Lower lobe of right lung (tissue), 2 donors: ENCODE data around the gene TRRAP. TPM values are rescaled to one million over a fixed set of nuclear protein-coding genes. Genes with fewer than 3 reads are reported as not detected.
A peak's percentile ranks its signal among the peaks of the same experiment; 100 is the strongest.

ENCODE experiments used
- ATAC-seq, 2 donors: fragments of 200-7000 bp; cut with Tn5 transposase; one replicate each; pipeline ENCODE4 v1.9.1; 2020 to 2022; ENCODE audit warnings: mild to moderate bottlenecking in 2 of 2, moderate library complexity in 2 of 2
- DNase-seq: peaks from one replicate; pipeline ENCODE4 v3.0.0-alpha.2; 2020
- H3K27ac ChIP-seq: fragments of 200-600 bp; one replicate; pipeline ENCODE4 v1.8.0; 2022
- H3K27me3 ChIP-seq: fragments of 200-600 bp; one replicate; pipeline ENCODE4 v1.8.0; 2022; ENCODE audit warnings: low read depth
- H3K36me3 ChIP-seq: fragments of 200-600 bp; one replicate; pipeline ENCODE4 v1.8.0; 2022; ENCODE audit warnings: mild to moderate bottlenecking
- H3K4me1 ChIP-seq: fragments of 200-600 bp; one replicate; pipeline ENCODE4 v1.8.0; 2022
- H3K4me3 ChIP-seq: fragments of 200-600 bp; one replicate; pipeline ENCODE4 v1.8.0; 2022; ENCODE audit warnings: mild to moderate bottlenecking
- H3K9me3 ChIP-seq: fragments of 200-600 bp; one replicate; pipeline ENCODE4 v1.8.0; 2022
- CTCF ChIP-seq: fragments of 200-600 bp; IDR thresholded peaks from one replicate; pipeline ENCODE4 v1.8.0; 2022; ENCODE audit warnings: antibody characterized with exemption, mild to moderate bottlenecking
- intact Hi-C: fragments of 100-400 bp; cut with DNase I; formaldehyde crosslinking; loops from one replicate; pipeline ENCODE4 v1.11.0; 2022
- total RNA-seq: library from RNA; stranded (reverse); fragmentation: NEBNext Ultra II Directional; extraction: Animal tissue kit (Norgen Biotek cat#: 25700); gene quantifications from one replicate; pipeline ENCODE4 v1.2.1, GENCODE V29; 2021
- donor health status: DM: no; HTN: yes; CAD: no; lungs with severe emphysema.

The TRRAP gene
- total RNA-seq, 1 donor from 2014 or later = 38.5 TPM

DNA sequence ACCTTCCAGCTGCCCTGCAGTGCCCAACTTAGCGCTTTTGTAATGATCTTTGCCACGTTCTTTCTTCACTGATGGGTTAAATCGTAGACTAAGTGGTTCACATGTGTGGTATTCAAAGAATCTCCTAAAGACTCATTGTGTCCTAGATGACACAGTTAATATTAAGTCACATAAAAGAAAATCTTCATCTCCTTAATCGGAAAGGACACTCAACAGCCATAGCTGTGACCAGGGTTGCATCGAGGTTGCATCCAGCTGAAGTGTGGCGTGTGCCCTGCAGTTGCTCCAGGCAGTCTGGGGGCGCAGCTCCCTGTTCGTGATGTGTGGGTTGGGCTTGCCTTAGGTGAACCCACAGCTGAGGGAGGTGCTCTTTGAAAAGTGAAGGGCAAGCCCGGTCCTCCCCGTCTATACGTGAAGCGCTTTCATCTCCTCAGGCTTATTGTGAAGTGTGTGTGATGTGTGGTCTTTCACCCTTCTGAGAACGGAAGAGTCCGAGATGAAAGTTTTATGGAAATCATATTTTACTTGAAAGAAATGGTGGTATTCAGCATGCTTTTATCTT is 122.7 kb downstream of the TRRAP start:
- intact Hi-C loops = no loop called here
- Histone ChIP-seq H3K36me3 (peaks cover 86% of the 10 kb centered on the region), H3K27ac (no peak overlapping the region), H3K9me3 (no peaks in the 10 kb centered on the region), H3K4me1 (peaks cover 10% of the 10 kb centered on the region), H3K4me3 (no peak overlapping the region), H3K27me3 (no peaks in the 10 kb centered on the region)
- ATAC-seq (no peak), DNase-seq (no peak)
- no peak for TF ChIP-seq CTCF

- intact Hi-C loops = no loop called here
- no peak overlapping the region for H3K27ac ChIP-seq
- peaks cover 10% of the 10 kb centered on the region for H3K4me1 ChIP-seq
- no peaks in the 10 kb centered on the region for H3K27me3 ChIP-seq
- DNase-seq (no peak), ATAC-seq (no peak)
- H3K4me3 ChIP-seq = no peak overlapping the region
- TF ChIP-seq CTCF = no peak
- H3K9me3 ChIP-seq = no peaks in the 10 kb centered on the region
- peaks cover 86% of the 10 kb centered on the region for H3K36me3 ChIP-seq
Observed at GRCh38 chr7:99001482-99002147, 123.3 kb downstream of the TRRAP start.

- Histone ChIP-seq H3K4me3 (no peak overlapping the region), H3K27ac (no peak overlapping the region), H3K4me1 (peaks cover 10% of the 10 kb centered on the region), H3K9me3 (no peaks in the 10 kb centered on the region), H3K27me3 (no peaks in the 10 kb centered on the region), H3K36me3 (peaks cover 87% of the 10 kb centered on the region)
- DNase-seq (no peak), ATAC-seq (peak; percentile 57 to 62)
- no peak for TF ChIP-seq CTCF
- intact Hi-C loops = no loop called here
Observed at GRCh38 chr7:99002148-99002826, 124.0 kb downstream of the TRRAP start.

DNA sequence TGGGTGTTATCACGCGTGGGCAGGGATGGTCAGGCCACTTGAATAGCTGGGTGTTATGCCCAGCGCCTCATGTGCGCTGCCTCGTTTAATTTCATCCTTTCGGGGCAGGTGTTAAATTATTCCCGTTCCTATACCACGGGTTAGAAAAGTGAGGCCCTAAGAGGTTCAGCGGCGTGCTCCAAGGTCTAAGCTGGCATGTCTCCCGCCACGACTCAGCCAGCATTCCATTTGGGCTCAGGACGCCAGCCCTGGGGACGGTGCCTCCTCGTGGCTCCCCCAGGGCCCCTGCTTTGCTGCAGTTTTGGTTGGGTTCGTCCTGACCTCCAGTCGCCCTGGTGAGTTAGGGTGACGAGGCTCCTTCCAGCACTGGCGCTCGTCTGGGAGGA is 124.5 kb downstream of the TRRAP start:
- Histone ChIP-seq H3K36me3 (peaks cover 86% of the 10 kb centered on the region), H3K27ac (peak overlapping the region; percentile 68), H3K27me3 (no peaks in the 10 kb centered on the region), H3K9me3 (no peaks in the 10 kb centered on the region), H3K4me1 (peaks cover 10% of the 10 kb centered on the region), H3K4me3 (no peak overlapping the region)
- TF ChIP-seq CTCF = no peak
- ATAC-seq (peak in 1 of 2 donors; percentile 12), DNase-seq (no peak)
- intact Hi-C loops = no loop called here

- TF ChIP-seq CTCF = no peak
- H3K4me1 ChIP-seq = peaks cover 10% of the 10 kb centered on the region
- intact Hi-C loops = no loop called here
- H3K4me3 ChIP-seq = no peak overlapping the region
- H3K27ac ChIP-seq = peak overlapping the region; percentile 68
- DNase-seq = no peak
- no peak for ATAC-seq
- no peaks in the 10 kb centered on the region for H3K9me3 ChIP-seq
- peaks cover 86% of the 10 kb centered on the region for H3K36me3 ChIP-seq
- no peaks in the 10 kb centered on the region for H3K27me3 ChIP-seq
Observed at GRCh38 chr7:99003419-99003818, 125.1 kb downstream of the TRRAP start.
